ENCODE results near the gene ARHGEF40.

ARHGEF40 gene

DNA sequence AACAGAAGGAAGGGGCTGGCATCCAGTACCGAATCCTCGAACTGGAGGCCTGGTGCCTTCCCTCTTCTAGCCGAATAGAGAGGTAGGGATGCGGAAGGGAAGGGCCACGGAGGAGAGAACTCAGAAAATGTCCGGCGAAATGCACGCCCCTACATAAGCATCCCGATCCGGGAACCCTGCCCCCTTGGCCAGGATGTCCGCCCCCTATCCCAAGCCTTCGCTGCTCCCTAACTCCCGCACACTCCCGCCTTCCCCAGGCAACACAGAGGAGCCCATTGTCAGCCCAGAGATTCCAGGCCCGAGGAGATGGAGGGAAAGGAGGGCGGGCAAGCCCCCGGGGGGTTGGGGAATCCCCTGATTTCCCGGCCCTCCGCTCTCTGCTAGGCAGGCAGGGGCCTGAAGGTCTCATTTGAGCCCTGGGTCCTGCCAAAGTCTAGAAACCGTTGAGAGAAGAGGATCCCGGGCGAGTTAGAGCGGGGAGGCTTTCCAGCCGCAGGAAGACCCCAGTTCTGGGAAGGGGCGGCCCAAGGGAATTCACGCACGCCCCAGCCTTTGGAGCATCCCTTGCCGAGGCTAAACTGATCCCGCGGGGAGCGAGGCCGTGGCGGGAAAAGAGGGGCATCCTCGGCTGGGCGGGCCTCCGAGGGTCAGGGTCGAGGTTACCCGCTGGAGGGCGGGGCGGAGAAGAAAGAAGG, 569 bp upstream of the ARHGEF40 start:
- Histone ChIP-seq H2AFZ (ENCODE audit: low read depth, low read length) (no peak overlapping the region), H3K4me2 (ENCODE audit: insufficient read depth, low read length) (peak overlapping the region; percentile 89), H3K4me1 (ENCODE audit: insufficient read depth, low read length) (peaks cover 23% of the 10 kb centered on the region), H3K9ac (ENCODE audit: low read depth, low read length) (no peak overlapping the region), H3K4me3 (ENCODE audit: low read depth in 1 of 2, low read length in 2 of 2) (peak overlapping the region in 1 of 2 experiments; percentile 58; a peak in 1 of 4 replicates), H3K9me3 (ENCODE audit: insufficient read depth, low read length, severe bottlenecking) (no peaks in the 10 kb centered on the region), H4K20me1 (ENCODE audit: insufficient read depth, low read length) (peaks cover 24% of the 10 kb centered on the region; the same call in 1 of the 2 replicates), H3K27me3 (ENCODE audit: insufficient read depth, low read length, poor library complexity) (peaks cover 59% of the 10 kb centered on the region), H3K79me2 (ENCODE audit: insufficient read depth, low read length) (no peaks in the 10 kb centered on the region), H3K27ac (ENCODE audit: low read length) (no peak overlapping the region), H3K36me3 (ENCODE audit: insufficient read depth, low read length) (no peaks in the 10 kb centered on the region)
- TF ChIP-seq, protein P1, sequence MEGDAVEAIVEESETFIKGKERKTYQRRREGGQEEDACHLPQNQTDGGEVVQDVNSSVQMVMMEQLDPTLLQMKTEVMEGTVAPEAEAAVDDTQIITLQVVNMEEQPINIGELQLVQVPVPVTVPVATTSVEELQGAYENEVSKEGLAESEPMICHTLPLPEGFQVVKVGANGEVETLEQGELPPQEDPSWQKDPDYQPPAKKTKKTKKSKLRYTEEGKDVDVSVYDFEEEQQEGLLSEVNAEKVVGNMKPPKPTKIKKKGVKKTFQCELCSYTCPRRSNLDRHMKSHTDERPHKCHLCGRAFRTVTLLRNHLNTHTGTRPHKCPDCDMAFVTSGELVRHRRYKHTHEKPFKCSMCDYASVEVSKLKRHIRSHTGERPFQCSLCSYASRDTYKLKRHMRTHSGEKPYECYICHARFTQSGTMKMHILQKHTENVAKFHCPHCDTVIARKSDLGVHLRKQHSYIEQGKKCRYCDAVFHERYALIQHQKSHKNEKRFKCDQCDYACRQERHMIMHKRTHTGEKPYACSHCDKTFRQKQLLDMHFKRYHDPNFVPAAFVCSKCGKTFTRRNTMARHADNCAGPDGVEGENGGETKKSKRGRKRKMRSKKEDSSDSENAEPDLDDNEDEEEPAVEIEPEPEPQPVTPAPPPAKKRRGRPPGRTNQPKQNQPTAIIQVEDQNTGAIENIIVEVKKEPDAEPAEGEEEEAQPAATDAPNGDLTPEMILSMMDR (IDR thresholded peaks at IDR 0.05; ENCODE audit: borderline replicate concordance, extremely low read depth, low read length, poor library complexity, severe bottlenecking), result no peak
- peak; percentile 88 for TF ChIP-seq EZH2 (IDR thresholded peaks at IDR 0.05; ENCODE audit: borderline replicate concordance, low read depth, low read length, severe bottlenecking)
- DNase-seq (no peak), ATAC-seq (ENCODE audit: insufficient read depth, low read depth) (no peak)

DNA sequence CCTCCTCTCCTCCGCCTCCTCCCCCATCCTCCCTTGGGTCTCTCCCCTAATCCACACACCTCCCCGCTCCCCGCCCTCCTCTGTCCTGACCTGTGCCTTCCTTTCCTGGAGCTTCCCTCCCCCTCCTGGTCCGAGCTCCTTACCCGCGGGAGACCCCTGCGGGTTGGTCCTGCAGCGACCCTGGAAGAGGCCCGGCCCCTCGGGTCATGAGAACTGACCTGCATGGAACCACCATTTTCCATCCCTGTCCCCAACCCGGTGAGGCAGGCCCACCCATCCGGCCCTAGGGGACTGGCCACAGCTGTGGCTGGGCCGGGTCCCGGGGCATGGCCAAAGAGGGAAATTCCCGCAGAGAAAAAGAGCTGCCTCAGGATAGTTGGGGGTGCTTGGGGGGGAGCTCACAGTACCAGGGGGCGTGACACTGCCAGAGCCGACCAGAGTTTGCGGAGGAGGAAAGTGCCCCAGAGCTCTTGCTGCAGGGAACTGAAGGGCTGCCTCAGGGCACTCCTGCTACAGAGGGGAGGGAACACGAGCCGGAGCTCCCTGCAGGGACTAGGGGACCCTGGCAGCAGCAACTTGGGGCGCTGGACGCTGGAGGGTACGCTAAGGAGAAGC, 613 bp downstream of the ARHGEF40 start:
- Histone ChIP-seq H2AFZ (ENCODE audit: low read depth, low read length) (peak overlapping the region; percentile 45), H3K27ac (ENCODE audit: low read length) (no peak overlapping the region), H4K20me1 (ENCODE audit: insufficient read depth, low read length) (peaks cover 24% of the 10 kb centered on the region; the same call in 1 of the 2 replicates), H3K4me1 (ENCODE audit: insufficient read depth, low read length) (peaks cover 23% of the 10 kb centered on the region), H3K4me3 (ENCODE audit: low read depth in 1 of 2, low read length in 2 of 2) (peak overlapping the region; percentile 17 to 58; a peak in 3 of 4 replicates), H3K4me2 (ENCODE audit: insufficient read depth, low read length) (peak overlapping the region; percentile 89), H3K9ac (ENCODE audit: low read depth, low read length) (peak overlapping the region; percentile 47), H3K27me3 (ENCODE audit: insufficient read depth, low read length, poor library complexity) (peaks cover 59% of the 10 kb centered on the region), H3K79me2 (ENCODE audit: insufficient read depth, low read length) (no peaks in the 10 kb centered on the region), H3K36me3 (ENCODE audit: insufficient read depth, low read length) (no peaks in the 10 kb centered on the region), H3K9me3 (ENCODE audit: insufficient read depth, low read length, severe bottlenecking) (no peaks in the 10 kb centered on the region)
- ATAC-seq (ENCODE audit: insufficient read depth, low read depth) (peak; percentile 34), DNase-seq (no peak)
- TF ChIP-seq, protein P1 (IDR thresholded peaks at IDR 0.05; ENCODE audit: borderline replicate concordance, extremely low read depth, low read length, poor library complexity, severe bottlenecking), result no peak
- TF ChIP-seq EZH2 (IDR thresholded peaks at IDR 0.05; ENCODE audit: borderline replicate concordance, low read depth, low read length, severe bottlenecking), result peak; percentile 95

DNA sequence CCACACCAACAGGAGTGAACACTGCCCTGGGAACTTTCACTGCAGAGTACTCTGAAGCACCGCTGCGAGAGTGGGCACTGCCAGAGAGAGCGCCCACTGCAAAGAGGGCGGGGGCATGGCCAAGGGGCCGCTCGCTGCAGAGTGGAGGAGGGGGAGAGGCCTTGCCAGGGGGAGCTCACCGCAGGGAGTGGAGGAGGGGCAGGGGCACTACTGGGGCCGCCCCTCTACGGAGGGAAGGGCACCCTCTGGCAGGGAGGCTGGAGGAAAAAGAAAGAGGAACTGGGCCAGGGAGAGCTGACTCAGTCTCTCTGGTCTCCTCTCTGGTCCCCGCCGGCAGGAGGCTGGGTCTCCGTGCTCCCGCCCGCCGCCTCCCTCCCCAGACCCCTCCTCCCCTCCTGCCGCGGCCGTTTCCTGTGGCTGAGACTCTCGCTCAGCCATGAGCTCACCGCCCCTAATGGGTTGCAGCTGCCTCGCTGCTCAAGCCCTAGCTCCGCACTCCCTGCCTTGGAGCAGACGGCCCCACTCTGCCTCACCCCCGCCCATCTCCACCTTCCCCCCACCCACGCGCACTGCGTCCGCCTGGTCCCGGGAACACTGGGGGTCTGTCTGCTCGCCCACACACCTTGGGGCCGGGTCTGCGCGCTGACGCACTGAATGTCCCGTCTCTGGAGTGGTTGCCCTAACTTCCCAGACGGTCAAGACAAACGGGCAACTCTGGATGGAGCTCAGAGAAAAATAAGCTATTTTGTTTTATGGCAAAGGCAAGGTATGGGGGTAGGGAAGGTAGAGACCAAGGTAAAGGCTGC, 1.3 kb downstream of the ARHGEF40 start:
- Histone ChIP-seq H2AFZ (ENCODE audit: low read depth, low read length) (peak overlapping the region; percentile 45), H3K9me3 (ENCODE audit: insufficient read depth, low read length, severe bottlenecking) (no peaks in the 10 kb centered on the region), H3K9ac (ENCODE audit: low read depth, low read length) (peak overlapping the region; percentile 47), H3K79me2 (ENCODE audit: insufficient read depth, low read length) (no peaks in the 10 kb centered on the region), H3K27me3 (ENCODE audit: insufficient read depth, low read length, poor library complexity) (peaks cover 59% of the 10 kb centered on the region), H3K4me1 (ENCODE audit: insufficient read depth, low read length) (peaks cover 23% of the 10 kb centered on the region), H3K4me3 (ENCODE audit: low read depth in 1 of 2, low read length in 2 of 2) (peak overlapping the region; percentile 17 to 58; a peak in 3 of 4 replicates), H3K36me3 (ENCODE audit: insufficient read depth, low read length) (no peaks in the 10 kb centered on the region), H4K20me1 (ENCODE audit: insufficient read depth, low read length) (peaks cover 24% of the 10 kb centered on the region; the same call in 1 of the 2 replicates), H3K27ac (ENCODE audit: low read length) (no peak overlapping the region), H3K4me2 (ENCODE audit: insufficient read depth, low read length) (peak overlapping the region; percentile 89)
- TF ChIP-seq EZH2 (IDR thresholded peaks at IDR 0.05; ENCODE audit: borderline replicate concordance, low read depth, low read length, severe bottlenecking), result peak; percentile 51
- TF ChIP-seq, protein P1 (IDR thresholded peaks at IDR 0.05; ENCODE audit: borderline replicate concordance, extremely low read depth, low read length, poor library complexity, severe bottlenecking), result no peak
- DNase-seq (peak; percentile 79), ATAC-seq (ENCODE audit: insufficient read depth, low read depth) (peak; percentile 85)
